Stimulated activated CD4-positive, alpha-beta T cell treated with anti-CD3 and anti-CD28 coated beads, Interleukin-12 subunit alpha, Interleukin-12 subunit beta, amount 100 ng/mL, for 24 hours (primary cell): ENCODE measurements around the gene RFX2.

Source experiments
- DNase-seq, 2 experiments: peaks; one replicate each; pipeline ENCODE4 v3.0.0-alpha.2; 2020; ENCODE audit warnings: low read depth in 2 of 2

The RFX2 gene

GRCh38 chr19:6059988-6060599 lies 50.2 kb downstream of the RFX2 start:
- DNase-seq, result no peak

DNA sequence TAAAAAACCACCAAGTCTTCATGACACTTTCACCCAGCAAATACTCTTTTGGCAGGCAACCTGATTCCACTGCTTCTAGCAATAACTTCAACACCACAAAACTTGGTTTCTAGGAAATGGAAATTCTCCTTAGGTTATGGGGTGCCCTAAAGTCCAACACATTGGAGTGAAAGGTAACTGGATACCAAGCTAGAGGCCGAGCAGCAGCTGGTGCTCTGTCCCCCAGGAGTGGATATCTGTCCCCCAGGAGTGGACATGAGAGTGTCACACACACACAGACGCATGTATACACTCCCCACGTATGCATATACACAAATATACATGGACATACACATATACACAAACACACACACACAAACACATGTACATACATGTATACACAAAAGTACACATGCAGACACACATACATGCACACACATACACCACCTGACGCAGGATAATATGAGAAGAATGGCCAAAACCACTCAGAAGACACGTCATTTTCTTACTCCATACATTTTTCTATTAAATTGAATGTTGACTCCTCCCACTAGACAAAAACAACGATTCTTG lies 50.8 kb downstream of the RFX2 start:
- DNase-seq, result no peak

DNA sequence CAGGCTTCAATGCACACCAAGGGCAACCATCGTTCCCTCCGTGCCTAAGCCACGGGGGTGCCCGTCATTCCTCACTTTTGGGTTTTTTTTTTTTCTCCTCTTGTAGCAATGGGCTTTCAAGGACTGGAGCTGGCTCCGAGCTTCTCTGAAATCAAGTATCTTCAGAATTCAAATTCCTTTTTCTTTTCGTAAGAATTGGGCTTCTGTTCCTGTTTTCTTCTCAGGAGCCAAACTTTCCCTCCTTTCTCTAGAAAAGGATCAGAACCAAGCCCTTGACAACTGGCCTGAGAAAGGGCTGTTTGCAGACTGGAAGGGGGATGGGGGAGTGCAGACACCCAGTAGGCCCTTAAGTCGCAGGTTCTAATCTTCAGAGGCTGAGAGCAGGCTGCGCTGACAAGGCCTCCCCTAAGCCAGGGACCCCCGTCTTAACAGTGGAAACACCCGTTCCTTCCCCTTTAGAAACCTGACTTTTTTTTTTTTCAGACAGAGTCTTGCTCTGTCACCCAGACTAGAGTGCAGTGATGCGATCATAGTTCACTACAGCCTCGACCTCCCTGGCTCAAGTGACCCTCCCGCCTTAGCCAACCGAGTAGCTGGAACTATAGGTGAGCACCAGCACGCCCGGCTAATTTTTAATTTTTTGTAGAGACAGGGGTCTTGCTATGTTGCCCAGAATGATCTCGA lies 51.6 kb downstream of the RFX2 start:
- DNase-seq, result no peak

- DNase-seq, result no peak
Observed at GRCh38 chr19:6057651-6058517, 52.4 kb downstream of the RFX2 start.

GRCh38 chr19:6056801-6057650 lies 53.3 kb downstream of the RFX2 start:
- no peak for DNase-seq

DNA sequence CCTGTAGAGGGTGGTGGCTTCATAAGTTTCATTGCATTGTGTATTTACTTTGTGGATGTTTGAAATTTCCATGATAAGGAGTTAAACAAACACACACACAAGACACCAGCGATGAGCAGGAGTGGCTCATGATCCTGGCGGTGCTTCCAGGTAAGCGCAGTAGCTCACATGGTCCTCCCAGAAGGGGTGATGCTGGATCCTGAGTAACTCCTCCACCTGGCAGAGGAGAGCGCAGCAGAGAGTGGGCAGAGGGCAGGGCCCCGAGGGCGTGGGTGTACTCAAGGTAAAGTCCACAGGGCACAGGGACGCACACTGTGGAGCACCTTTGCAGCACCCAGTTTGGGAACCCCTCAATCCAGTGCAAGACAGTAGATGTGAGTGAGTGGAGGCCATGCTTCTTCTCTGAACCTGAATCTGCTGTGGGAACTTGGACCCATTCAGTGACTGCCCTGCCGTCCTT lies 54.0 kb downstream of the RFX2 start:
- DNase-seq, result no peak

DNA sequence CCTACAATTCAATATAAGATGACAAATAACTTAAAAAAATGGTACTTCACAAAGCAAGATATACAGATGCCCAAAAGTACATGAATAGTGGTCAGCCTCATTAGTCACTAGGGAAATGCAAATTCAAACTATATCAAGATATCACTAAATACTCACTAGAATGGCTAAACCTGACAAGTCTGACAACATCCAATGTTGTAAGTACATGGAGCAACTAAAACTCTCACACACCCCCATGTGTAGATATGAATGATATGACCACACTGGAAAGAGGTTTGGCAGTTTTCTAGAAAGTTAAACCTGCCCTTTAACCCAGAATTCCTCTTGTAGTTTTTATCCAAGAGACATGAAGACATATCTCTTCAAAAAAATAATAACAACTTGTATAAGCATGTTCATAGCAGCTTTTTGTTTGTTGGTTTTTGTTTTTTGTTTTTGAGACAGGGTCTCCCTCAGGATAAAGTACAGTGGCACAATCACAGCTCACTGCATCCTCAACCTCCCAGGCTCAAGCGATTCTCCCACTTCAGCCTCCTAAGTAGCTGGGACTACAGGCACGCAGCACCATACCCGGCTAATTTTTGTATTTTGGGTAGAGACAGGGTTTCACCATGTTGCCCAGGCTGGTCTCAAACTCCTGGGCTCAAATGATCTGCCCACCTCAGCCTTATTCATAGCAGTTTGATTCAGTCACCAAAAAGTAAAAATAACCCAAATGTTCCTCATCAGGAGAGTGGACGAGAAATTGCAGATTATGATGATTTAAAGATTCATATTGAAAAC lies 55.1 kb downstream of the RFX2 start:
- DNase-seq, result no peak

DNA sequence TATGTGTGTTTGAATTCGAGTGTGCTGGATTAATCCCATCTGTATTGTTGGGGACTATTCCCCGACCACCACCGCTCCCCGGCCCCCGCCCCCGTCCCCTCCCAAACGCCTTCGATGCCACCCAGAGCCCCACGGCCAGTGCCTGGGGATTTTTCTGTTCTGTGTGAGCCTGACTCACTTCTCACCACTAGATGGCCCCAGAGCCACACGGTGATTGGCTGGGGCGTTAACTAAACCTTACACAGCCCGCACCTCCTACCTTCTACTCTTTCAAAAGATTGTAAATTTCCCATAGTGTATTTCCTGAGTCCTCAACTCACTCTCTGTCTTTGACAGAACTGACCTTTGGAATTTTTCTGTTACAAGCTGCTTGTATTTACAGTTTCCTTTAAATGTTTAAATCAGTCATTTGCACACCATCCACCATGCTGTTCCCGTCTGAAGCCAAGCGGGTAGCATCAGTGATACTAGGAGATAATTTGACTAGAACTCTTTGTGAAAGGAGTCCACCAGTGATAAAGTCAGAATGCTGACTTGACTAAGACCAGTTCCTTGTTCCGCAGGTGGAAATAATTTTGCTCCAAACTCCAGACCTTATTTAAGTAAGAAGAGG lies 61.4 kb downstream of the RFX2 start:
- DNase-seq, result peak; percentile 53 to 69

- no peak for DNase-seq
Observed at GRCh38 chr19:6048348-6048747, 62.0 kb downstream of the RFX2 start.

DNA sequence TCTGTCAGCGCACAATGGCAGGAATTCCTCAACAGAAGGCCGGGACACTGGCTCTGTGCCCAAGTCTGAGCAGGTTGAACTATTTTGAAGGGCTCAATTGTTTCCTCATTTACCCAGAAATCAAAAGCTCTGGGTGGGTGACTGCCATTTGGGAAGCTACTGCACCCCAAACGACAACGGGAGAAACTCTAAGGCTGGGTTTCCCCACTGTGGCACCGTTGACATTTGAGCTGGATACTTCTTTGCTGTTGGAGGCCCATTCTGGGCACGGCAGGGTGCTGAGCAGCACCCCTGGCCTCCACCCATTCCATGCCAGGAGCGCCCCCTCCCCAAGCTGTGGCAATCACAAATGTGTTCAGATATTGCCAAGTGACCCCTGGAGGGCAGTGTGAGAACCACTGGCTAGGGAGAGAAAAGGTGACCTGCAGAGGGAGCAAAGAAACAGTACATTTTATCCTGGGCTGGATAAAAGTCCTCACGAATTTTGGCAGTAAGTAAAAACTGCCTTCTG lies 62.5 kb downstream of the RFX2 start:
- DNase-seq, result no peak

DNA sequence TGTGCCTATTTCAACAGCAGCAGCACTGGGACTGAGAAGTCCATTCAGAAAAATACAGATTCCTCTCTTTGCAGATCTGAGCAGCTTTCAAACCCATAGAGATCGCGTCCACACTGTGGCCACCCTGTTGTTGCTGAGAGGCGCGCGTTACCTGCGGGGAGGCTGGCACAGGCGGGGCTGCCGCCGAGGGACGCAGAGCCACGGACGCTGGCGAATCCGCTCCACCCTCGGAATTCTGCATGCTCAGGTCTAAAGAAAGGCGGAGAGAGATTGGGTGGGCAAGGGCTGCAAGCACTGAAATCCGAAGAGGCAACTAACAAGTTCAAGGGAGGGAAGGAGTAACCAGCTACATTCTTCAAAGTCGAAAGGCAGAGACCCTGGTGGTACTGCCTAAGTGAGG lies 63.0 kb downstream of the RFX2 start:
- no peak for DNase-seq

- DNase-seq, result no peak
Observed at GRCh38 chr19:6045108-6045507, 65.2 kb downstream of the RFX2 start.

GRCh38 chr19:6044056-6044805 lies 66.1 kb downstream of the RFX2 start:
- DNase-seq, result no peak

DNA sequence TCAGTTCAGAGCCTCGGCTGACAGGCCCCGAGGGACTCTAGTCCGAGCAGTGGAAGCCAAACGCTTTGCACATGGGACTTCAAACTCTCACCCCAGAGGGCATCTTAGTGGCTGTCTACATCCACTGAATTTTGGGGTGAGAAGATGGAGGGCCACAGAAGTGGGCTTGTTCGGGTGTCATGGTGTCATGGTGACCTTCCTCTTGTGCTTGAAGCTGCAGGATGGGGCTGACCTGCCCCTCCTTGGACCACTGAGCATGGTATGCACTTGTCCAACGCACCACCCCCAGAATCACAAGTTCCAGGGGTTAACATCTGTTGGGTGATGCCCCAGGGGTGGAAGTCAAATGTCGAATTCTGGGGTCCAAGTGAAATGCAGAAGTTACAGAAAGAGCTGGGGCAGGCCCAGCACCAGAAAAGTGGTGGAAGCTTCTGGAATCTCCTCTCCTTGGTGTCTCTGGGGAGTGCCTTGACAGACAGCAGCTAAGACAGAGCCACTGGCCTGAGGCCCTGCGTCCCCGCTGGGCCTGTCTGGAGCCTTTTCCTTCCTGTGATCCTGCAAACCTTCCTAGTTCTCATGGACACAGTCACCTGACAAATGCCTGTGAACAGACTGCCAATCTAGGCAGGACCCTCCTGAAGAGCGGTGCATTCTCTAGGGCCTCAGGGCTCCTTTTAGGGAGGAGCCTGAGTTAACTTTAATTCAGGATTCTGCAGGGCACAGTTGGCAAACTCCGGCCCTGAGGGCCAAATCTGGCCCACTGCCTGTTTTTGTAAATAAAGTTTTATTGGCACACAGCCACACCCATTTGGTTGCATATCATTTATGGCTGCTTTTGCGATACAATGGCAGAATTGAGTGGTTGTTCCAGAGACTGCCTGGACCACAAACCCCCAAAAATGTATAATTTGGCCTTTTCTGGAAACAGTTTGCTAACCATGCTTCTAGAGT lies 67.2 kb downstream of the RFX2 start:
- no peak for DNase-seq

DNA sequence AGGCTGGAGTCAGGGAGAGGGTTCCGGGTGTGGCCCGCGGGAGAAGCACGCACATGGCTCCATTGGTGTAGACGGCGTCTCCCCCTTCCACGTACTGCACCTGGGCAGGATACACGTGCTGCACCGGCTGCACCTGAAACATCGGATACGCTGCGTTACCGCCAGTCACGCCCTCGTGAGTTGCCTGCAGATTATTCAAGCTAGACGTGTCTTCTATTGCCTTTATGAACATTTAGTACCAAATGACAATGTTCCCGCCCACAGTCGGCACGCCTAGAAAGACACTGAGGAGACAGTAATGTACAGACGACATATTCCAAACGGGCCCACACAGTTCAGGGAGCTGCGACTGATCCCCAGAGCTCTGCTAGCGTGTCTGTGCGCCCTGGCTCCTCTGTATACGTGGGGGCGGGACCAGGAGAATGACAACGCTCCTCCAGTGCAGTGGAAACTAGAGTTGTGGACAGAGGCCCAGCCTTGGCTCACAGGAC lies 68.3 kb downstream of the RFX2 start:
- DNase-seq, result no peak

DNA sequence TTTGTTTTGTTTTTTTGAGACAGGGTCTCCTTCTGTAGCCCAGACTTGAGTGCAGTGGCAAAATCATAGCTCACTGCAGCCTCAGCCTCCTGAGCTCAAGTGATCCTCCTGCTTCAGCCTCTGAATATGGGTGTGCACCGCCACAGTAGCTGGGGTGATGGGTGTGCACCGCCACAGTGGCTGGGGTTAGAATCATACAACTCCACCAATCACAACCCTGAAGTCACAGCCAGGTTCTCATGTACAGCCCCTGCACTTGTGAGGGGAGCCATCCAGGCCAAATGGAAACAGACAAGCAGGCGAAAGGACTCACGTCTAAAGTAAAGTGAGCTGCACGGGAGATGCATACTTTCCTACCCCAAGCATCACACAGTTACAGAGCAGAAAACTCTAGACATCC lies 69.2 kb downstream of the RFX2 start:
- no peak for DNase-seq

- no peak for DNase-seq
Observed at GRCh38 chr19:6039566-6040225, 70.6 kb downstream of the RFX2 start.
